HCT116 (cell line): ENCODE measurements around the gene LRFN2. TPM values are rescaled to one million over a fixed set of nuclear protein-coding genes. Genes with fewer than 3 reads are reported as not detected.

Experiments used
- ATAC-seq: fragments of 200-7000 bp; cut with Tn5 transposase; 2 replicates; pipeline ENCODE4 v1.9.1; 2020; ENCODE audit warnings: mild to moderate bottlenecking, moderate library complexity
- BruUV-seq: library from RNA; stranded (reverse); fragments of 400-500 nt; replicated peaks from 2 replicates; lab custom pipeline; 2021; lab: Mats Ljungman, UMichigan
- CTCF ChIA-PET: fragments of 300-600 bp; sonication (Branson Sonifier 250); formaldehyde crosslinking; loops from one replicate; lab custom pipeline; 2021; ENCODE audit warnings: antibody characterized with exemption; lab: Charles Lee
- POLR2A ChIA-PET: fragments of 300-600, 350-600 bp; sonication (Branson Sonifier 250); formaldehyde crosslinking; loops from one replicate; lab custom pipeline; 2021; ENCODE audit warnings: antibody characterized with exemption; lab: Charles Lee
- RAD21 ChIA-PET, 2 experiments: fragments of 300-600 bp; sonication (Branson Sonifier 250); formaldehyde crosslinking; loops; one replicate each; lab custom pipeline; 2023; ENCODE audit warnings: low total read pairs in 2 of 2; ENCODE audit not compliant: uncharacterized antibody in 2 of 2, unreplicated experiment in 2 of 2, low non-redundant PET in 1 of 2; lab: Charles Lee
- DNase-seq: peaks from one replicate; pipeline ENCODE4 v3.0.0-alpha.2; 2010; ENCODE audit warnings: low read depth, low spot score
- H2AFZ ChIP-seq: fragments of 200-600 bp; shearing (Covaris generic), sonication (generic); 2 replicates; pipeline ENCODE4 v1.6.1; 2017; ENCODE audit warnings: low read depth, mixed run types, mixed read lengths, antibody characterized with exemption, low read length; ENCODE audit not compliant: poor library complexity, severe bottlenecking
- H3K27ac ChIP-seq: 2 replicates; pipeline ENCODE4 v1.5.1; 2012; ENCODE audit warnings: low read depth, low read length
- H3K27me3 ChIP-seq: fragments of 200-600 bp; sonication (generic); 2 replicates; pipeline ENCODE4 v1.6.1; 2016; ENCODE audit warnings: mixed run types, low read length, mixed read lengths; ENCODE audit not compliant: insufficient read depth
- H3K36me3 ChIP-seq, 2 experiments: fragments of 200-500 bp in 1 of 2; fragments of 200-600 bp in 1 of 2; sonication (Bioruptor generic) in 1 of 2; sonication (generic) in 1 of 2; 2 replicates each; pipeline versions ENCODE4 v1.5.1 to v1.6.1; 2014 to 2016; ENCODE audit warnings: low read length in 2 of 2, inconsistent platforms in 1 of 2, mixed read lengths in 1 of 2, mixed run types in 1 of 2; ENCODE audit not compliant: insufficient read depth in 2 of 2, control insufficient read depth in 1 of 2
- H3K4me1 ChIP-seq, 2 experiments: fragments of 200-600 bp in 1 of 2; sonication (generic) in 1 of 2; 2 replicates each; pipeline versions ENCODE4 v1.5.1 to v1.6.1; 2012 to 2017; ENCODE audit warnings: low read length in 2 of 2, inconsistent platforms in 1 of 2, mild to moderate bottlenecking in 1 of 2, mixed read lengths in 1 of 2, mixed run types in 1 of 2, moderate library complexity in 1 of 2; ENCODE audit not compliant: insufficient read depth in 2 of 2, control insufficient read depth in 1 of 2
- H3K4me2 ChIP-seq: fragments of 200-600 bp; sonication (generic); 2 replicates; pipeline ENCODE4 v1.6.1; 2017; ENCODE audit warnings: mixed run types, low read length, mixed read lengths
- H3K4me3 ChIP-seq, 2 experiments: fragments of 200-600 bp in 1 of 2; sonication (generic) in 1 of 2; replicated peaks in 1 of 2; 2 replicates each; pipeline ENCODE4 v1.5.1; 2011 to 2016; ENCODE audit warnings: low read length in 2 of 2, control low read depth in 1 of 2, low read depth in 1 of 2, mild to moderate bottlenecking in 1 of 2, mixed read lengths in 1 of 2, mixed run types in 1 of 2
- H3K79me2 ChIP-seq: fragments of 200-600 bp; sonication (generic); 2 replicates; pipeline ENCODE4 v1.6.1; 2017; ENCODE audit warnings: mild to moderate bottlenecking, mixed run types, low read length, moderate library complexity, mixed read lengths; ENCODE audit not compliant: insufficient read depth
- H3K9ac ChIP-seq: fragments of 200-600 bp; sonication (generic); 2 replicates; pipeline ENCODE4 v1.6.1; 2016; ENCODE audit warnings: low read length, mixed read lengths
- H3K9me2 ChIP-seq: fragments of 200-600 bp; sonication (generic), shearing (Covaris generic); 2 replicates; pipeline ENCODE4 v1.6.1; 2017; ENCODE audit warnings: mixed run types, mild to moderate bottlenecking, moderate library complexity; ENCODE audit not compliant: insufficient read depth
- H3K9me3 ChIP-seq, 2 experiments: fragments of 200-500 bp in 1 of 2; fragments of 200-600 bp in 1 of 2; sonication (Bioruptor generic) in 1 of 2; sonication (generic) in 1 of 2; 2 replicates each; pipeline ENCODE4 v1.6.1; 2014 to 2017; ENCODE audit warnings: low read length in 2 of 2, mixed read lengths in 2 of 2, inconsistent platforms in 1 of 2, low read depth in 1 of 2, mild to moderate bottlenecking in 1 of 2, mixed run types in 1 of 2, moderate library complexity in 1 of 2; ENCODE audit not compliant: control insufficient read depth in 1 of 2, insufficient read depth in 1 of 2
- H4K20me1 ChIP-seq: fragments of 200-600 bp; sonication (generic), shearing (Covaris generic); 2 replicates; pipeline ENCODE4 v1.6.1; 2017; ENCODE audit warnings: mixed run types, mild to moderate bottlenecking, moderate library complexity; ENCODE audit not compliant: insufficient read depth
- CBX3 ChIP-seq: IDR thresholded peaks from 2 replicates; pipeline ENCODE4 v1.6.1; 2012; ENCODE audit warnings: low read depth
- CEBPB ChIP-seq: IDR thresholded peaks from 2 replicates; pipeline ENCODE4 v1.6.1; 2012; ENCODE audit warnings: low read depth
- CTCF ChIP-seq, 3 experiments: fragments of 200-600 bp in 1 of 3; sonication (generic) in 1 of 3; IDR thresholded peaks in 2 of 3; conservative IDR thresholded peaks in 1 of 3; 2 replicates each; pipeline ENCODE4 v1.5.1; 2012 to 2017; ENCODE audit warnings: low read depth in 2 of 3, low read length in 2 of 3, antibody characterized with exemption in 1 of 3, borderline replicate concordance in 1 of 3, control low read depth in 1 of 3, mild to moderate bottlenecking in 1 of 3, mixed read lengths in 1 of 3, mixed run types in 1 of 3, moderate library complexity in 1 of 3; ENCODE audit not compliant: insufficient read depth in 1 of 3
- EGR1 ChIP-seq: IDR thresholded peaks from 2 replicates; pipeline ENCODE4 v1.6.1; 2012; ENCODE audit warnings: low read depth
- ELF1 ChIP-seq: IDR thresholded peaks from 2 replicates; pipeline ENCODE4 v1.6.1; 2012; ENCODE audit warnings: low read depth, borderline replicate concordance
- EZH2phosphoT487 ChIP-seq: fragments of 200-600 bp; IDR thresholded peaks from 2 replicates; pipeline ENCODE4 v1.6.1; 2018; ENCODE audit warnings: antibody characterized with exemption, borderline replicate concordance
- FOSL1 ChIP-seq: IDR thresholded peaks from 2 replicates; pipeline ENCODE4 v1.6.1; 2012; ENCODE audit warnings: low read depth
- JUND ChIP-seq: IDR thresholded peaks from 2 replicates; pipeline ENCODE4 v1.6.1; 2012
- MAX ChIP-seq: IDR thresholded peaks from 2 replicates; pipeline ENCODE4 v1.6.1; 2012
- RAD21 ChIP-seq: IDR thresholded peaks from 2 replicates; pipeline ENCODE4 v1.6.1; 2012; ENCODE audit warnings: low read depth, mild to moderate bottlenecking
- SIN3A ChIP-seq: IDR thresholded peaks from 2 replicates; pipeline ENCODE4 v1.6.1; 2012; ENCODE audit warnings: low read depth
- SP1 ChIP-seq: IDR thresholded peaks from 2 replicates; pipeline ENCODE4 v1.6.1; 2012; ENCODE audit warnings: low read depth
- SRF ChIP-seq: IDR thresholded peaks from 2 replicates; pipeline ENCODE4 v1.6.1; 2012; ENCODE audit warnings: low read depth
- TCF7L2 ChIP-seq: IDR thresholded peaks from 2 replicates; pipeline ENCODE4 v1.7.0; 2011; ENCODE audit warnings: borderline replicate concordance, inconsistent platforms; ENCODE audit not compliant: insufficient read depth, insufficient read length; ENCODE audit errors: extremely low read depth
- YY1 ChIP-seq: IDR thresholded peaks from 2 replicates; pipeline ENCODE4 v1.6.1; 2011; ENCODE audit warnings: low read length, low read depth, moderate library complexity, mild to moderate bottlenecking; ENCODE audit not compliant: insufficient replicate concordance; ENCODE audit errors: extremely low read depth
- ZNF274 ChIP-seq: fragments of 200-500 bp; sonication (Bioruptor generic); IDR thresholded peaks from 2 replicates; pipeline ENCODE4 v1.6.1; 2014; ENCODE audit warnings: mild to moderate bottlenecking, low read depth, low read length, inconsistent platforms
- intact Hi-C: fragments of 100-400 bp; cut with micrococcal nuclease; formaldehyde crosslinking; loops from 2 replicates; pipeline ENCODE4 v1.10.0; 2022
- total RNA-seq: library from RNA; stranded (reverse); gene quantifications from one replicate; pipeline ENCODE4 v1.2.1, GENCODE V29; 2021; ENCODE audit not compliant: unreplicated experiment
- TF ChIP-seq, protein P1 (sequence below): IDR thresholded peaks from 2 replicates; pipeline ENCODE4 v1.6.1; 2012

LRFN2 gene
- total RNA-seq, 1 experiment from 2014 or later: not detected

DNA sequence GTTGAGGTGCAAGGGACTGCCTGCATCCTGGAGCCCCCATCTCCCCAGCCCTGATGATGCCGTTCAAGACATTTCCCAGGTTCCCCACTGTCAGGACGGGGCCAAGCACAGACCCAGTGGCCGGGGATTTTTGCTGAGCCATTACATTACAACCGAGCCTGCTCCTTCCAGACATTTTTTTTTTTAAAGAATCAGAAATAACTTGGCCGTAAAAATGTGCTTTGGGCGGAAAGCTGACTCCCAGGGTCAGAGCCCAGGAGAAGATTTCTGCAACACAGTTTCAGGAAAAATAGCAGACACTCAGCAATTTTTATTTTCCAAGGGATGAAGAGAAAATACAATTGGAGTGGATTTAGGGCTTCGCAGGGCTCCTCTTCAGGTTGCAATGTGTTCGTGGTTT lies 87.9 kb downstream of the LRFN2 start:
- Histone ChIP-seq H3K79me2 (no peaks in the 10 kb centered on the region), H2AFZ (no peak overlapping the region), H3K9ac (no peak overlapping the region), H3K27ac (no peak overlapping the region), H3K9me3 (no peaks in the 10 kb centered on the region), H3K4me2 (no peak overlapping the region), H3K4me1 (peaks cover 0 to 4% of the 10 kb centered on the region in 2 experiments; a peak in 2 of 4 replicates), H3K9me2 (no peaks in the 10 kb centered on the region), H3K27me3 (peaks cover 51% of the 10 kb centered on the region), H3K36me3 (no peaks in the 10 kb centered on the region), H4K20me1 (no peaks in the 10 kb centered on the region), H3K4me3 (no peak overlapping the region)
- no TSS peak for BruUV-seq
- no peak for TF ChIP-seq EZH2phosphoT487
- TF ChIP-seq CEBPB: no peak
- no peak for TF ChIP-seq SP1
- no peak for TF ChIP-seq ZNF274
- TF ChIP-seq SIN3A: no peak
- no peak for TF ChIP-seq JUND
- no peak for TF ChIP-seq MAX
- no peak for TF ChIP-seq FOSL1
- no peak for TF ChIP-seq ELF1
- DNase-seq: no peak
- intact Hi-C loops: no loop called here
- no peak for ATAC-seq
- RAD21 ChIA-PET: no interaction called here
- POLR2A ChIA-PET: no interaction called here
- CTCF ChIA-PET: no interaction called here

DNA sequence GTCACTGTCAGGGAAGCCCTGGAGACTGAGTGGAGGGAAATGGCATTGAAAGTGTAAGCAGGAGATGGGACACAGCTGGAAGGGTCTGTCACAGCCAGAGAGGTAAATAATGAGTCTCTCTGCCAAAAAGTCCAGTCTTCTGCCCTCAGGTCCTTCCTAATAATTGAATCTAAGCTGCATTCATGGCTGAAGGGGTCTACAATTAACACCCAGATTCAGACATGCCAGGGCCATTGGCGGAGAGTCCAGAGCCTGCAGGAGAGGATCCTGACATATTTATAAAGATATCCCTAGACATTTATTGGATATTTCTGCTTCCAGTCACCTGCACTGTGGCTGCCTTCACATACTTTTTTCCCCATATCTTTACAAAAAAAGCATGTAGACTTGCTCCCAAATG lies 89.0 kb downstream of the LRFN2 start:
- CTCF ChIA-PET: no interaction called here
- H3K4me1 ChIP-seq: no peaks in the 10 kb centered on the region
- RAD21 ChIA-PET: no interaction called here
- peaks cover 62% of the 10 kb centered on the region for H3K27me3 ChIP-seq
- no peak overlapping the region for H3K4me2 ChIP-seq
- no peaks in the 10 kb centered on the region for H3K9me3 ChIP-seq
- no peak overlapping the region for H3K4me3 ChIP-seq
- H3K79me2 ChIP-seq: no peaks in the 10 kb centered on the region
- BruUV-seq: no TSS peak
- intact Hi-C loops: no loop called here
- H2AFZ ChIP-seq: no peak overlapping the region
- no peak for DNase-seq
- no peaks in the 10 kb centered on the region for H4K20me1 ChIP-seq
- no peaks in the 10 kb centered on the region for H3K36me3 ChIP-seq
- H3K9me2 ChIP-seq: no peaks in the 10 kb centered on the region
- H3K9ac ChIP-seq: no peak overlapping the region
- H3K27ac ChIP-seq: no peak overlapping the region
- POLR2A ChIA-PET: no interaction called here
- no peak for ATAC-seq
- TF ChIP-seq SRF (no peak), TCF7L2 (no peak), MAX (no peak), CTCF (IDR thresholded peaks at IDR 0.05 in 2 of 3, conservative IDR thresholded peaks at IDR 0.05 in 1 of 3; ENCODE audit: borderline replicate concordance in 1 of 3, insufficient read depth in 1 of 3, low read depth in 2 of 3, low read length in 2 of 3) (no peak), SP1 (no peak), EGR1 (no peak), JUND (no peak), ELF1 (no peak), EZH2phosphoT487 (no peak), CBX3 (no peak), ZNF274 (no peak), YY1 (no peak), CEBPB (no peak), RAD21 (no peak)
- TF ChIP-seq, protein P1, sequence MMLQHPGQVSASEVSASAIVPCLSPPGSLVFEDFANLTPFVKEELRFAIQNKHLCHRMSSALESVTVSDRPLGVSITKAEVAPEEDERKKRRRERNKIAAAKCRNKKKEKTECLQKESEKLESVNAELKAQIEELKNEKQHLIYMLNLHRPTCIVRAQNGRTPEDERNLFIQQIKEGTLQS: no peak
